GM19193 (cell line): ENCODE measurements around the gene RNF182.

ENCODE experiments used
- POLR2A ChIP-seq: IDR thresholded peaks from 4 replicates; pipeline ENCODE4 v1.6.1; 2011; ENCODE audit not compliant: insufficient read depth, insufficient read length; ENCODE audit errors: extremely low read depth

Gene RNF182

DNA sequence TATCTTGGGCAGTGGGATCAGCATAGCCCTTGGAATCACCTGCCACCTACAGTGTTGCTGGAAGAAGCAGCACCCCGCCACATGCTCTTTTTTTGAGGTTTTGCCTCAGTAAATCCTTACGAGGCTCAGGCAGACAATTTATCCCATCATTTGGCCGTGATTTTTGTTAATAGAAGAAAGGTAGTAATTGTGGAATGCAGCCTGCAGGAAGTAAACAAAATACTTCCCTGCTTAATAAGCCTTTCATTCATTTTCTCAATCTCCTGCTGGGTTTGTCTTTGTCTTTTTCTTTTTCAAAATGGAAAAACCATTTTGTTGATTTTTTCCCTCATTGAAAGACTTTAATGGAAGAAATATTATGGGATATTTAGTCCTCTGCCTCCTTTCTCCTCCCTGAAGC lies 99.1 kb downstream of the RNF182 start:
- TF ChIP-seq POLR2A = no peak

GRCh38 chr6:14025160-14025559 lies 100.4 kb downstream of the RNF182 start:
- TF ChIP-seq POLR2A = no peak

GRCh38 chr6:14026831-14027539 lies 102.2 kb downstream of the RNF182 start:
- TF ChIP-seq POLR2A = no peak

DNA sequence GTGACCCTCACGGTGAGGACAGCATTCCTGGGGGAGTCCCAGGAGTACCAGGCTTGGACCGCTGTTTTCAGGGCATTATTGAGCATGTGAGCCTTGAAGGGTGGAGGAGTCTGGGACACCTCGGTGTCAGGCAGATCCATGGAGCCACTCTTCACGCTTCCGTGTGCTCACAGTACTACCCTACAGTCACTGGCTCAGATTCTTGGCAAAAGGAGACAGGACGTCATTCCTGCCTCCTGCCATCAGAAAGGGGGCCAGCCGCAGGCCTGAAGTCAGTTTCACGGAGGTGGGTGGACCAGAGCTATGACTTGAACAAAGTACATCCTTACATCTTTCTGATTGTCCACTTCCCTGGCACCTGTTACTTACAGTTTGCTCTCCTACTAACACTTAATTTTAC lies 103.9 kb downstream of the RNF182 start:
- no peak for TF ChIP-seq POLR2A

- no peak for TF ChIP-seq POLR2A
These were observed 104.9 kb downstream of the RNF182 start for GRCh38 chr6:14029605-14030004.
